Measurements from ENCODE around the gene MDFI.
A peak's percentile ranks its signal among the peaks of the same experiment; 100 is the strongest.

Gene MDFI

DNA sequence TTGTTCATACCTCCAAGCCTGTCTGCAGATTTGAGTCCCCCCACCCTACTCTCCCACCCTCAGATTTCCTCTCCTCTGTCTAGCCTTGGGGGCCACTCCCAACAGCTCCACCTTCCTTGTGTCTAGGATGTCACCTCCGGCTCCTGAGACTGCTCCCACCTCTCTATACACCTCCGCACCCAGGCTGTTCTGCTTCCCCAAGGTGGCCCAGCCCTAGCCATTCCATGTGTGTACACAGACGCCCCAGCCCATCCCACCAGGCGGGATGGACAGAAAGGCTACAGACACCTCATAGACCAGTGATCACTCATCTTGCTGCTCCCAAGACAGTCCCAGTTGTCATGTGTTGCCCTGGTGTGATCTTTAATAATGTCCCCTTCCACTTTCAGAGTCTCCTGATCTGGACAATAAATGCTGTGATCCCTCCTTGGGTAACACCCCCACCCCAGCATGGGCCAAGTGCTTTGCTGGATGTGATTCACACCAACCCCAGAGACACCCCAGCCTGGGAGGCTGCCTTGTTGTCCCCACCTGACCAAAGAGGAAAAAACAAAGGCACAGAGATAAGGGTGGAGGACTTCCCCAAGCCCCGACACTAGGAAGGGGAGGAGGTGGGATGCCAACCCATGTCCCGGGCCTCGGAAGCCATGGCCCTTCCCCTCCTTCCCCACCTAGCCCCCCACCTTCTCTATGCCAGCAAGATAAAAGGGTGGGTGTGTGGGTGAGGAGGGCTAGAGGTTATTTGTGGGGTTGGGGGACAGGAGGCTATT is 36.1 kb downstream of the MDFI start:
- DNase-seq = no peak

DNA sequence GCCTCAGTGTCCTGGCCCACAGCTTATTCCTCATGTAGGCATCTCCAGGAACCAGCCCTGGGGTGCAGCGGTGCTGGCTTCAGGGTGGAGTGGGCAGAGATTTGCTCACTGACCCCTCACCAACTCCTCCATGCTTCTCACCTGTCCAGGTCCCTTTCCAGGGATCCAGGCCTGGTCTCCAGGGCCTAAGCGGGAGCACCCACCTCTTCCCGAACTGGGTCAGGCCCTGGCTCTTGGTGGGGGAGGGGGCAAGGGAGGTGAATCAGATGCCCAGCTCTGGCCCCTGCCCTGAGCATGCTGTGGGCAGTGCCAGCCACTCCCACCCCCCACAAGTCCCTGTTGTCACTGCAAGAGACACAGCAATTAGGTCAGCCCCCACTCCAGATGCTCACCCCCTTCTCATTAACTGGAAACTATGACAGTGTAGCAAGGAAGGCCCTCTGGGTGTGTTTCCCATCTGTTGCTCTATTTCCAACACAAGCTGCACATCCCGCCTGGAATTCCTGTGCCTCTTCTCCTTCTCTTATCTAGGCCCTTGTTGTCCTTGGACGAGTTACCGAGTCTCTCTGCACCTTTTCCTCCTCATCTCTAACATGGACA is 37.0 kb downstream of the MDFI start:
- no peak for DNase-seq

DNA sequence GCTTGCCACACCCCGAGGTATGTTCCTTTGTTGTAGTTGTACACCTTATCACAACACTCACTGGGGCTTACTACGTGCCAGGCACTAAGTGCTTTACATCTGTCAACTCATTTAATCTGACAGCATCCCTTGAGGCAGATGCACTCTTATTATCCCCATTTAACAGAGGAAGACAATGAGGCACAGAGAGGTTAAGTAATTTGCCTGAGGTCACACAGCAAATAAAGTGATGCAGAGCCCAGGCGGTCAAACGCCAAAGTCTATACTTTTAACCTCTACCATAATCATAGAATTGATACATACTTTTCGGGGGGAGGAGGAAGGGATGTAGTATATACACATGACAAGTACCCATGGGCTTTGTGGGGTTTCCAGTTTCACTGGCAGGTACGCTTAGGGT is 37.7 kb downstream of the MDFI start:
- DNase-seq = no peak

DNA sequence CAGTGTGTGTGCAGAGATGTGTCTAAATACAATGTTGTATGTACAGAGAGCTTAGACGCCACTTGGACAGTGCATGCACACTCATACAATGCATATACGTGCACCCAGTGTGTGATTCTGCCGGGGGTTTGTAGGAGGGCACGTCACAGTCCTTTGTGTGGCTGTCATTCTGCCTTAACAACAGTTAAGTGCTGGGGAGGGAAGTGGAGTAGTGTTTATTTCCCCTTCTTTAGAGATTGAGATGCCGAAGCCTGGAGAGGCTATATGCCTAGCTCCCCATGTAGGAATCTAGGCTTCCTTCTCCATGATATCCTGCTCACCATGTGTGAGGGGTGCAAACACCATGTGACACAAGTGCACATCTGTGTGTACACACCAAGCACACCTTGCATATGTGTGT is 38.2 kb downstream of the MDFI start:
- no peak for DNase-seq

DNA sequence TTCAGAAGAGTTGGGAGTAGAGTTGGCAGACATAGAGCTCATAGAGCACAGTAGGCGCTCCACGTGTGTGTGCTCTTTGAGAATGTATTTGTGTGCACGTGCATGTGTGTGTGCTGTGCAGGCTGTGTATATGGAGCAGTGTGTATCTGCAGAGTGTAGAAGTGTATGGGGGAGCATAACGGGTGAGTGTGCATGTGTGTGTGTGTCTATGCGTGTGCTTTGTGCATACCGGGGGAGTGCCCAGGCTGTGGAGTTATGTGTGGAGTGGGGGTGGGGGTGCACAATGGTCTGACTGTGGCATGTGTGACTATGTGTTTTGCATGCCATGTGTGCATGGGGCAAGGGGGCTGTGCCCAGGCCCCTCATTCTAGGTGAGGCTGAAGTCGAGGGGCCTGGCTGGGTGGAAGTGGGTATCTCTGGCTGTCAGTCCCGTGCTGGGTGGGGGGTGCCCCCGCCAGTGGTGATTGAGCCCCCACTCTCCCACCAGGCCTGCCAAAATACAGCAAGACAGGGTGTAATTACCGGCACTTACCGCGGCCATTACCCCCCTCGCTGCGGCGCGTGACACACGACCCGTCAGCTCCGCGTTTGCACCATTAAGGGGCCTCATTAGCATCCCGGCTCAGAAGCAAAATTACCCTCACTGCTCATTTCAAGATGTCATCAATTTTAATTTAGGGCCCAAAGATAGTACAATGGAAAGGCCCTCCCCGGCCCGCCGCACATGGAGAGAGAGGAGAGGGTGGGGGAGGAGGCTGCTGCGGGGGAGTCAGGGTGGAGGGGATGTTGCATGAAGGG is 39.1 kb downstream of the MDFI start:
- no peak for DNase-seq

DNA sequence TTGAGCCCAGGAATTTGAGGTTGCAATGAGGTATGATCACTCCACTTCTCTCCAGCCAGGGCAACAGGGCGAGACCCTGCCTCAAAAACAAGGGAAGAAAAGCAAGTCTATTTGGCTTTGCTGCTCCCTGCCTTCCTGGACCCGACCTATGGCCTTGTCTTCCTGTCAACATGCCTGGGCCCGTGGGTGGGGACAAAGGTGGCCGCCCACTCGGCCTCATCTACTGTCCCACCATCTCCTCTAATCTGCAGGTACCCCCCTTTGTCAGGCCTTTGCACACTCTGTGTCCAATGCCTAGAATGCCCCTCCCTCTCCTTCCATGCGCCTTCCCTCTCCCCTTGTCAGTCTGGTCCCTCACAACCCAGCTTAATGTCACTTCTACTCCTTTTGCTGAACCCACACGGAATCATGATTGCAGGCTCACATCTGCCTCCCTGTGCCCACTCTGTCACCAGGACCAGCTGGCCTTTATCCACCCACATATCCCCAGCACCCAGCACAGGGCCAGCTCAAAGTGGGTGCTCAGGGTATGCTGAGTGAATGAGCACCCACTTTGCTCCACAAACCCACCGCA is 40.3 kb downstream of the MDFI start:
- no peak for DNase-seq

DNA sequence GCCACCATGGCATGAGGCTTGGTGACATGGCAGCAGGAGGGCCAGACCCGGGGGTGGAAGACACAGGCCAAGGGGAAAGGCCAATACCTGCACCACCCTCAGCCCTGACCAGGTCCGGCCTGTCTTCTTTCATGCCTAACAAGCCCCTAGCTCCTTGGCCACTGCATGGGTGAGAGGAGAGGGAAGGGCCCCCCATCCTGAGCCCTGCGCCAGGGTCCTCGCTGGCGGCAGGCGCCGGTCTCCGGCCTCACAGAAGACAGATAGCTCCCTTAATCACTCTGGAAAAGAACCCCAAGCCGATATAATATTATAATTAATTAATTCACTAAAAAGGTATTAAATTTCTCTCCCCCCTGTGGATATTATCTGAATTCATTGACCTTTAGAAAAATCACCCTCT is 41.4 kb downstream of the MDFI start:
- no peak for DNase-seq

DNA sequence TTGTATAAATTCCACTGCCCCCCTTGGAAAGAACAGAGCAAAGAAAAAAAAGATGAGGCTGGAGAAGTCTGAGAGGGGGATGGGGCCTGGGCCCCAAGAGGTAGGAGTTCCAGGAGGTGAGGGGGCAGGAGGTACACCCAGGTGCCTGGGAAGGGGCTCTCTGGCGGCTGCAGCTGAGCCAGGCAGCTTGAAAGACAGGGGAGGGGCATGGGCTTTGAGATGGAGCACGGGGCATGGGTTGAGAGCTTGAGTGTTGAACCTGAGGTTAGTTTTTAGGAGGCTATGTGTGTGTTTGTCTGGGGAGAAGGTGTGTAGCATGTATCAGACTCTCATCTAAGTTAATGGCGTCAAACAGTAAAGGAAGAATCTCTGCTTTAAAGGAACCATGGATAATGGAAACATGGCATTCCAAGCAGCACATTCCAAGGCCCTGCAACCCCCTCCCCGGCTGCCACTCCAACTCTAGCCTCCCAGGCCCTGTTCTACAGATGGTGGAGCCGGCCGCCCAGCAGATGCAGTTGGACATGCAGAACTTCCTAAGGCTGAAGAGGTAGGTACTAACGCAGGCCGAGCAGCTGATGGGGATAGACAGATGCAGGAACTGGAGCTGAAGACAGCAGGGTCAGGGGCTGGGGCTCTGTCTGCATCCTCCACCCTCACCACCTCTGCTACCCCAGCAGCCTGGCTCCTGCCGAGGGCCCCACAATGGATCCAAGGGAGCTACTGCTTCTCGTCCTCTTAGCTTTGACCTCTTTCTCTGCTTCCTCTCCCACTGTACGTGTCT is 42.1 kb downstream of the MDFI start:
- DNase-seq = no peak

DNA sequence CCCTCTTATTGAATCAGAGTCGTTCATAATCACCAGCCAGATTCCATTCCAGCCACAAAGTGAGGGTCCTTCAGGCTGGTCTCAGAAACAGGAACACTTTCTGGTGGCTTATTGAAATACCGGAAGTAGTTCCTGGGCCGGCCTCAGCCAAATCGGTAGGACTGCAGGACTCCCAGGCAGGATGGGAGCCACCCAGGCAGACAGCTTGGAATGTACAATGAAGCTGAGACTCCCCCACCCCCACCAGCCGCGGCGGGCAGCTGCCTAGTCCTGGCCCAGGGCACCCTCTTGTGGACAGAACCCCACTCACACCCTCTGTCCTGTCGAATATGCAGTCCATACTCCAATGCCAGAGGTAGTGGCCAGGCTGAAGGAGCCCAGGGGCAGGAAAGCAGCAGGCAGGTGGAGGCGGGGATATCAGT is 43.8 kb downstream of the MDFI start:
- DNase-seq = peak; percentile 74

DNA sequence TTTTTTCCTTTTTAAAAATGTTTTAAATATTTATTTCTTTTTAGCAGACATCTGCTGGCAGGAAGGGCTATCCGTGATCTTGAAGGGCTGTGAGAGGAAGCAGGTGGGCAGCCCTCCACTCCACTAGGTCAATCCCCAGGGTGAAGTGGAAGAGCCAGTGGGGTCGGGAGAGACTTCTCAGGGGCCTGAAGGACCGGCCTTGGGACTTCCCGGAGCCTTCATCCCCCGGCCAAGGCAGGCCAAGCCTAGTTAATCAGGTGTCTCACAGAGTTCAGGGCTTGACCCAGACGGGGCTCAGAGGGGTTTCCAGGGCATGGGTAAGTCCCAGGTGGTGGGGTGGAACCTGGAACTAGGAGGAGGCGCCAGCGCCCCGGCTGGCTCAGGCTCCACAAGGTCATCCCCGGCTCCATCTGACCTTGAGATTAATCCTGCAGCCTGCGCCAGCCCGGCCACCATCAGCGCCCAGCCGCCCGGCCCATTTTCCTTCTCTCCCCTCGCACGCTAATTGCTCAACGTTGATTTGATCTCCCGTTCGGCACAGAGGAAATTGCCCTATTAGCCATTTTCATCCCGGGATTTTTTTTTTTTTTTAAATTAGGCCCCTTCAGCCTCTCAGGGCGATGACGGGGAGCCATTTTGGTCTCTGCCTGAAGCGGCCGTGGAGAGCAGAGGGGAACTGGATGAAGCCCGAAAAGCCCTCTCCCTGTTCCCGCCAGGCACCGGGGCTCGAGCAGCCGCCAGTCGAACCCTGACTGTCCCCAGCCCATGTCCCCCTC is 44.4 kb downstream of the MDFI start:
- DNase-seq = no peak

DNA sequence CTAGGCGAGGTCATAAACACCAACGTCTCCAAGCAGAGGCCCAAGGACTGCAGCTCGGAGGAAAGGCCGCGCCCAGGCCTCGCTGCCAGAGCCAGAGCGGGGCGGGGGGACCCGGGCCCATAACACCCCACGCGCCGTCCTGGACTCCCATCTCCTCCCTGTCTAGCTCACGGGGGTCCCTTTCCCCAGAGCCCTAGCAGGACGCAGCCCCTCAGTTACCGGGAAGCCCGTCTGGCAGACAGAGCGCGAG is 44.9 kb downstream of the MDFI start:
- no peak for DNase-seq

DNA sequence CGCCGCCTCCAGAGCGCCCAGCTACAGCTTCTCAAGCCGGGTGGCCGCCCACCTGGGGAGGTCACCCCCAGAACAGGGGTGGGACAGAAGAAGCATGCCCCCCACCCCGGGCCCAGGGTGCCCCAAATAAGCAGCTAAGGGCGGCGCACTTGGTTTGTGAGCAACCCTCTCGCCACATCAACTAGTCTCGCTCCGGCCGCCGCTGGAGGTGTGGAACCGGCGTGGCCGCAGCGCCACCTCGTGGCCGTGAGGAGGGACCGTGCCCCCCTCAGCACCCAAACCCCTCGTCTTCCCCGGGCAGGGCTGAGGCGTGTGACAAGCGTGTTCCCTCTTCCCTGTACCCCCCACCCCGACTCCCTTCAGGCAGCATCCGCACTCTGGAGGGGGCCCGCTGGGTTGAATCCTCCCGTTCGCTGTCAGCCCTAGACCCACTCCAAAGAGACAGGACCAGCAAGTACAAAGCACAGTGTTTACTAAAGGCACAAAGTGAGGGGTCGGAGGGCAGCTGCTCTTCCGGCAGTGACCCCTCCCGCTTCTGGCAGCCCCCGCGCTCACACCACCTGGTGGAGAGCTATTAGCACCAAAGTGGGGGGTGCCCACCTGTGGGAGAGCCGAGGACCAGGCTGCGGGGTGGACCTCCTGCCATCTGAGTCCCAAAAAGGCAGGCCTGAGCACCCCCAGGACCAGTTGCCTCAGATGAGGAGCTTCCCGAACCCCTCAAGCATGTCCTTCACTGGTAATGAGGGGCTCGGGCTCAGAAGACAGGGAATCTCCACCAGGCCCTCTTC is 45.4 kb downstream of the MDFI start:
- peak; percentile 54 for DNase-seq

DNA sequence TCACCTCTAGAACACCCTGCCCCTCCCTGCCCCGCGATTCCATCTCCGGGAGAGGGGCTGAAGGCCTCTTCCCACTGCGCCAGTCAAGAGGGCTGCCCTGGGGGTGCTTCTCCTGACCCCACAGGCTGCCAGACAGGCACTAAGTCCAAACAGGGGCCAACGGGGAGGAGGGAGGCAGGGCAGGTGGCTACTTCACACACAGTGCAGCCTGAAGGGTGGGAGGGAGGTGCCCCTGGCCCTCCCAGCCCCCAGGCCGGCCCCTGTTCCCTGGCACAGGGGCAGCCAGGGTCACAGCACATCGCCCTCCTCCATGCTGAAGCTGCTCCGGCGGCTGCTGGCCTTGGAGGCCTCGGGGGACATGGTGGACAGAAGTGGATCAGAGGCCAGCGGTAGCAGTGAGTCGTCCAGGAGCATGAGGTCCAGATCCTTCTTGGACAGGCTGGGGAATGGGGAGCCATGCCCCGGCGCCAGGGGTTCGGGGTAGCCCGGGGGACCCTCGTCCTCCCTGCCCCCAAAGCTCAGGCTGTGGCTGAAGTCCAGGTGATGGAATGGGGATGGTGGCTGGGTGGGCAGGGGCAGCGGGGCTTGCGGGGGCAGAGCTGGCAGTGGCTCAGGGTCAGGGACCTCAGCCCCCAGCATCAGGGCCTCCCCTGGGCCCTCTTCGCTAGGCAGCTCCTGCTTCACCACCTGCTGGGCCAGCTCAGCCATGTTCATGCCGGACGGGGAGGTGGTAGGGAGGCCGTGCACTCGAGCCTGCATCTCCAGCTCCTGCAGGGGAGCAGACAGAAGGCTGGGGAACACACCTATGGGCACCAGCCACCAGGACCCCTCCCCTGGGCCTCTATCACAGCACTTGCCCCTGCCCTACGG is 46.3 kb downstream of the MDFI start:
- DNase-seq = no peak

DNA sequence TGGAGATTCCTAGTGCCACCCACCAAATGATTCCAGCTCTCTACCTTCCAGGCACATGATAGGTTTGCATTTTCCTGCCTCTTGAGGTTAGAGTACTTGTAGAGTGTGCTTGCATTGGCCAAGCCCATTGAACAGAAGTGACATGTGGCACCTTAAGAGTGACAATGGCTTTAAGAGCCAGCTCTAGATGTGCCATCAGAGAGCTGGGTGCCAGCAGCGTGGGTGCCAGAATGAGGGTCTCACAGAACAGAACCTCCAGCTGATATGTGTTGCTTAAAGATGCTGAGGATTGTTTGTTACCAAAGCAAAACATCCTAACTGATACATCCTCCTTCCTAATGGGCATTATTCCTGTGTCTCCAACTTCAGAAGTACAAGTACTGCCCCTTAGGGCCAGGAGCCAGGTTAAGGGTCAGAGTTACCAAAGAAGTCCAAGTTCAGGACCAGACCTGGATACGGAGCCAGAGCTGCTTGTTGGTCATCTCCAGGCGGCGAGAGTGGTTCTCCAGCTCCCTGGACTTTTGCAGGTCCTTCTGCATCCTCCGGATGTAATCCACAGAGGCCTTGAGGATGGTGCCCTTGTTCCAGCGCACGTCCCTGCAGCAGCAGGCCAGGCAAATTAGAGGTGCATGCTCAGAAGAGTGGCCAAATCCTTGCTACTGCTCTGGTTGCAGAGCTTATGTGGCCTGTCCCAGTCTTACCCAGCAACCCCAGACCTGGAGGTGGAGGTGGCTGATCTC is 47.5 kb downstream of the MDFI start:
- DNase-seq = no peak

DNA sequence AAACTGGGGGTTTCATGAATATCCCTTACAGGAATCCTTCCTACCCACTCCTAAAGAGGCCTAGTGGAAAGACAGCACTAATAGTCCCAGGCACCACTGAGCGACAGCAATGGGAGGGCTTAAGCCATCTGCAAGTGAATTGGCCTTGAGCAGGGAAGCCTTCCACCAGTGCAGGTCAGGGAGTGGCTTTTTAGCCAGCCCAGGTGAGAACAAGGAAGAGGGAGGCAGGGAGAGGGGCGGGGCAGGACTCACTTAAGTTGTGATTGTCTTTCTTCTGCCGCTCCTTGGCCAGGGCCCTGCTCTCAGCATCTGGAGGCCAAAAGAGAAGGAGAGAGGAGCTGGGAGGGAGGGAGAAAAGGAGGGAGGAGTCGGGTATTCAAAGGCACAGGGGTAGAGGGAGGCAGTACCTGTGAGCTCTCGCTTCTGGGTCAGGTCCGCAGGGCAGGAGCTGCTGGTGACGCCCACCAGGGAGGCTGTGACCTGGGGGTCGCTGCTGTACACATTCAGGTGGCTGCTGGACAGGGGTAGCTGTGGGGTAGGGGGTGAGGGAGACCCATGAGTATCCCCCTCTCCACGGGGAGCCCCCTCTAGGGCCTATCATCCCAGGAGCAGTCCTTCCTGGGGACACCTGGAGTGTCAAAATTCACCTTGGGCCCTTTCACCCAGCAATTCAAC is 49.4 kb downstream of the MDFI start:
- DNase-seq = no peak

DNA sequence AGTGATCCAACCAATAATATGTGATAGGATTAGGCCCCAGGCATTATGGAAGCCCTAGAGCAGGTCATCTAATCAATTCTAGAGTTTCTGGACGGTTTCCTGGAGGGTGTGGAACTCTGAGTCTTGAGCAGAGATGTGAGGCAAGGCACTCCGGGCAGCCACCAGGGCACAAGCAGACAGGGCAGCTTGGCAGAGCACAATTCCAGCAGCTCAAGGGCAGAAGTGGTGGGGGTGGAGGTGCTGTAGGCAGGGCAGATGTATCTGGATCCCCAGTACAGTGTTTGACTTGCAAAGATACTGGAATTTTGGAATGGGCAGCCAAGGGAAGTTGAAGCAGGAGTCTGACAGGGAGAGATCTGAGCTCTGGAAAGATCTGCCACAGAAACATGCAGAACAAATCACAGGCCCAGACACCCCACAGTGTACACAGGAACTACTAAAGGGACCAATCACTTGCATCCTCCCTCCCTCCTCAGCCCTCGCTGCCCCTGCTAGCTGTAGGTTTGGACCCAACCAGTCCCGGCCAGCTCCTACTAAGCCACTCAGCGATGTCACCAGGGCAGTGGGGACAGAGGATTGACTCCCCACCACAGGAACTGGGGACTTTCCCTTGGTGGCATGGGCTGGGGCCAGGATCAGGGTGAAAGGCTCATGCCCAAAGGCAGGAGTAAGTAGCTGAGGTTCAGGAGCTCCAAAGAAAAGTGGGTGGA is 50.1 kb downstream of the MDFI start:
- no peak for DNase-seq

DNA sequence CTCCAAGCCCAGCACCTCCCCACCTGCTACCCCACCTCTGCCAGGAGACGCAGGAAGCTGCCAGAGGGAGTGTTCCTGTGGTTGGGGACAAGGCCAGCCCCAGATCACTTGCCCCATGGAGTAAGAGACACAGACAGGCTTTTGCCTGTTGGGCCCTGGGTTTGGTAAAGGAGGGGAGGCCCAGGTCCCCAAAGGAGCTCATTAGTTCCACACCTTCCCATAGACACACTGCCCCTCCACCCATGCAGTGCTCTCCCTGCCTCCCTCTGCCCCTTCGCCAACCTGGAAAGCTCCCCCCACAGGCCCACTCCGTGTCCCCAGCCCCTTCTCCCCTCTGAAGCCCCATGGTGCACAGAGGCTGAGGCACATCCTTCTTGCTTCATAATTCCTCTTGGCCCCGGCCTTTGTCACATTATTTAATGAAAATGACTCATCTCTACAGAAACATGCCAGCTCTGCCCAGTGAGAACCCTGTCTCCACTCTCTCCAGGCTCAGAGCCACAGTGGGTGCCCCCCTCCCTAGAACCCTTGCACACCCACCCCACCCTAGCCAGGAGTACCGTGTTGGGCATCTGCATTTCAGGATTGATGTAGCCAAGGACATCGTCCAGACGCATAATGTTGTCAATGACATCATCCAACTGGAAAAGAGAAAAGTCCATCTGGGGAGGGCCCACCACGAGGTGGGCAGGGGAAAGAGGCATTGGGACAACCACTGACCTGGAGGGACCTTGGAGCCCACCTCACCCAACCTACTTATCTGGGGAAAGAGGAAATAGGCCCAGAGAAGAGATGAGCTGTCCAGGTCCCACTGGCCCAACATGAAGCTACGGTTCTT is 51.1 kb downstream of the MDFI start:
- DNase-seq = no peak
